Measurements from ENCODE around the gene ATP6V1E1.

Gene ATP6V1E1

GRCh38 chr22:17597217-17597616 is 31.3 kb downstream of the ATP6V1E1 start:
- Histone ChIP-seq H3K4me3 (ENCODE audit: low read length) (no peak overlapping the region), H3K27me3 (ENCODE audit: control insufficient read depth, insufficient read depth, low read length) (no peaks in the 10 kb centered on the region), H3K9ac (ENCODE audit: low read length) (no peak overlapping the region), H3K27ac (ENCODE audit: low read length) (no peak overlapping the region), H3K4me1 (ENCODE audit: control insufficient read depth, low read depth, low read length) (no peaks in the 10 kb centered on the region), H3K9me3 (ENCODE audit: control insufficient read depth, low read depth, low read length) (no peaks in the 10 kb centered on the region), H3K36me3 (ENCODE audit: control insufficient read depth, low read depth, low read length) (peaks cover 77% of the 10 kb centered on the region)

GRCh38 chr22:17596226-17596625 is 32.3 kb downstream of the ATP6V1E1 start:
- no peak overlapping the region for H3K27ac ChIP-seq (ENCODE audit: low read length)
- no peaks in the 10 kb centered on the region for H3K27me3 ChIP-seq (ENCODE audit: control insufficient read depth, insufficient read depth, low read length)
- no peak overlapping the region for H3K4me3 ChIP-seq (ENCODE audit: low read length)
- peaks cover 82% of the 10 kb centered on the region for H3K36me3 ChIP-seq (ENCODE audit: control insufficient read depth, low read depth, low read length)
- H3K4me1 ChIP-seq (ENCODE audit: control insufficient read depth, low read depth, low read length): no peaks in the 10 kb centered on the region
- H3K9ac ChIP-seq (ENCODE audit: low read length): no peak overlapping the region
- H3K9me3 ChIP-seq (ENCODE audit: control insufficient read depth, low read depth, low read length): no peaks in the 10 kb centered on the region

GRCh38 chr22:17592201-17592600 is 36.3 kb downstream of the ATP6V1E1 start:
- H3K4me1 ChIP-seq (ENCODE audit: control insufficient read depth, low read depth, low read length): no peaks in the 10 kb centered on the region
- no peaks in the 10 kb centered on the region for H3K27me3 ChIP-seq (ENCODE audit: control insufficient read depth, insufficient read depth, low read length)
- no peak overlapping the region for H3K27ac ChIP-seq (ENCODE audit: low read length)
- no peak overlapping the region for H3K4me3 ChIP-seq (ENCODE audit: low read length)
- no peak overlapping the region for H3K9ac ChIP-seq (ENCODE audit: low read length)
- peaks cover 52% of the 10 kb centered on the region for H3K36me3 ChIP-seq (ENCODE audit: control insufficient read depth, low read depth, low read length)
- no peaks in the 10 kb centered on the region for H3K9me3 ChIP-seq (ENCODE audit: control insufficient read depth, low read depth, low read length)

- Histone ChIP-seq H3K27ac (ENCODE audit: low read length) (no peak overlapping the region), H3K4me1 (ENCODE audit: control insufficient read depth, low read depth, low read length) (no peaks in the 10 kb centered on the region), H3K27me3 (ENCODE audit: control insufficient read depth, insufficient read depth, low read length) (no peaks in the 10 kb centered on the region), H3K9me3 (ENCODE audit: control insufficient read depth, low read depth, low read length) (no peaks in the 10 kb centered on the region), H3K4me3 (ENCODE audit: low read length) (no peak overlapping the region), H3K9ac (ENCODE audit: low read length) (no peak overlapping the region), H3K36me3 (ENCODE audit: control insufficient read depth, low read depth, low read length) (peaks cover 40% of the 10 kb centered on the region)
Observed at GRCh38 chr22:17590586-17590985, 38.0 kb downstream of the ATP6V1E1 start.

- H3K9me3 ChIP-seq (ENCODE audit: control insufficient read depth, low read depth, low read length): no peaks in the 10 kb centered on the region
- H3K27me3 ChIP-seq (ENCODE audit: control insufficient read depth, insufficient read depth, low read length): no peaks in the 10 kb centered on the region
- H3K9ac ChIP-seq (ENCODE audit: low read length): no peak overlapping the region
- H3K4me3 ChIP-seq (ENCODE audit: low read length): no peak overlapping the region
- no peaks in the 10 kb centered on the region for H3K4me1 ChIP-seq (ENCODE audit: control insufficient read depth, low read depth, low read length)
- H3K27ac ChIP-seq (ENCODE audit: low read length): no peak overlapping the region
- H3K36me3 ChIP-seq (ENCODE audit: control insufficient read depth, low read depth, low read length): peaks cover 40% of the 10 kb centered on the region
Observed at GRCh38 chr22:17589810-17590375, 38.7 kb downstream of the ATP6V1E1 start.

GRCh38 chr22:17588606-17589005 is 39.9 kb downstream of the ATP6V1E1 start:
- H3K36me3 ChIP-seq (ENCODE audit: control insufficient read depth, low read depth, low read length): peaks cover 27% of the 10 kb centered on the region
- H3K4me3 ChIP-seq (ENCODE audit: low read length): no peak overlapping the region
- no peaks in the 10 kb centered on the region for H3K4me1 ChIP-seq (ENCODE audit: control insufficient read depth, low read depth, low read length)
- no peak overlapping the region for H3K27ac ChIP-seq (ENCODE audit: low read length)
- no peak overlapping the region for H3K9ac ChIP-seq (ENCODE audit: low read length)
- H3K27me3 ChIP-seq (ENCODE audit: control insufficient read depth, insufficient read depth, low read length): no peaks in the 10 kb centered on the region
- H3K9me3 ChIP-seq (ENCODE audit: control insufficient read depth, low read depth, low read length): no peaks in the 10 kb centered on the region

GRCh38 chr22:17587629-17588028 is 40.9 kb downstream of the ATP6V1E1 start:
- H3K27me3 ChIP-seq (ENCODE audit: control insufficient read depth, insufficient read depth, low read length): no peaks in the 10 kb centered on the region
- no peak overlapping the region for H3K9ac ChIP-seq (ENCODE audit: low read length)
- H3K4me1 ChIP-seq (ENCODE audit: control insufficient read depth, low read depth, low read length): no peaks in the 10 kb centered on the region
- no peak overlapping the region for H3K27ac ChIP-seq (ENCODE audit: low read length)
- no peak overlapping the region for H3K4me3 ChIP-seq (ENCODE audit: low read length)
- H3K36me3 ChIP-seq (ENCODE audit: control insufficient read depth, low read depth, low read length): peaks cover 18% of the 10 kb centered on the region
- H3K9me3 ChIP-seq (ENCODE audit: control insufficient read depth, low read depth, low read length): no peaks in the 10 kb centered on the region

GRCh38 chr22:17586831-17587440 is 41.6 kb downstream of the ATP6V1E1 start:
- H3K9me3 ChIP-seq (ENCODE audit: control insufficient read depth, low read depth, low read length): no peaks in the 10 kb centered on the region
- H3K4me3 ChIP-seq (ENCODE audit: low read length): no peak overlapping the region
- H3K9ac ChIP-seq (ENCODE audit: low read length): no peak overlapping the region
- H3K36me3 ChIP-seq (ENCODE audit: control insufficient read depth, low read depth, low read length): peaks cover 11% of the 10 kb centered on the region
- H3K4me1 ChIP-seq (ENCODE audit: control insufficient read depth, low read depth, low read length): no peaks in the 10 kb centered on the region
- H3K27me3 ChIP-seq (ENCODE audit: control insufficient read depth, insufficient read depth, low read length): no peaks in the 10 kb centered on the region
- H3K27ac ChIP-seq (ENCODE audit: low read length): no peak overlapping the region

GRCh38 chr22:17583151-17583550 is 45.4 kb downstream of the ATP6V1E1 start:
- Histone ChIP-seq H3K9me3 (ENCODE audit: control insufficient read depth, low read depth, low read length) (no peaks in the 10 kb centered on the region), H3K27ac (ENCODE audit: low read length) (no peak overlapping the region), H3K27me3 (ENCODE audit: control insufficient read depth, insufficient read depth, low read length) (no peaks in the 10 kb centered on the region), H3K4me1 (ENCODE audit: control insufficient read depth, low read depth, low read length) (peaks cover 6% of the 10 kb centered on the region), H3K9ac (ENCODE audit: low read length) (no peak overlapping the region), H3K36me3 (ENCODE audit: control insufficient read depth, low read depth, low read length) (no peaks in the 10 kb centered on the region), H3K4me3 (ENCODE audit: low read length) (no peak overlapping the region)

- Histone ChIP-seq H3K4me1 (ENCODE audit: control insufficient read depth, low read depth, low read length) (peaks cover 6% of the 10 kb centered on the region), H3K27me3 (ENCODE audit: control insufficient read depth, insufficient read depth, low read length) (no peaks in the 10 kb centered on the region), H3K9ac (ENCODE audit: low read length) (no peak overlapping the region), H3K36me3 (ENCODE audit: control insufficient read depth, low read depth, low read length) (no peaks in the 10 kb centered on the region), H3K9me3 (ENCODE audit: control insufficient read depth, low read depth, low read length) (no peaks in the 10 kb centered on the region), H3K4me3 (ENCODE audit: low read length) (no peak overlapping the region), H3K27ac (ENCODE audit: low read length) (no peak overlapping the region)
Observed at GRCh38 chr22:17581631-17582030, 46.9 kb downstream of the ATP6V1E1 start.

- H3K27ac ChIP-seq (ENCODE audit: low read length): no peak overlapping the region
- H3K36me3 ChIP-seq (ENCODE audit: control insufficient read depth, low read depth, low read length): no peaks in the 10 kb centered on the region
- H3K9me3 ChIP-seq (ENCODE audit: control insufficient read depth, low read depth, low read length): no peaks in the 10 kb centered on the region
- H3K4me1 ChIP-seq (ENCODE audit: control insufficient read depth, low read depth, low read length): peaks cover 11% of the 10 kb centered on the region
- no peak overlapping the region for H3K9ac ChIP-seq (ENCODE audit: low read length)
- H3K27me3 ChIP-seq (ENCODE audit: control insufficient read depth, insufficient read depth, low read length): no peaks in the 10 kb centered on the region
- no peak overlapping the region for H3K4me3 ChIP-seq (ENCODE audit: low read length)
Observed at GRCh38 chr22:17581056-17581455, 47.5 kb downstream of the ATP6V1E1 start.

- no peaks in the 10 kb centered on the region for H3K36me3 ChIP-seq (ENCODE audit: control insufficient read depth, low read depth, low read length)
- H3K27ac ChIP-seq (ENCODE audit: low read length): no peak overlapping the region
- peaks cover 11% of the 10 kb centered on the region for H3K4me1 ChIP-seq (ENCODE audit: control insufficient read depth, low read depth, low read length)
- H3K9ac ChIP-seq (ENCODE audit: low read length): no peak overlapping the region
- no peak overlapping the region for H3K4me3 ChIP-seq (ENCODE audit: low read length)
- H3K27me3 ChIP-seq (ENCODE audit: control insufficient read depth, insufficient read depth, low read length): no peaks in the 10 kb centered on the region
- no peaks in the 10 kb centered on the region for H3K9me3 ChIP-seq (ENCODE audit: control insufficient read depth, low read depth, low read length)
Observed at GRCh38 chr22:17580441-17581031, 48.0 kb downstream of the ATP6V1E1 start.

All from iPS-18a (cell line).